ENCODE measurements around the gene ZMYND8.
A peak's percentile ranks its signal among the peaks of the same experiment; 100 is the strongest.

GRCh38 chr20:47173596-47174216 lies 182.8 kb downstream of the ZMYND8 start:
- TF ChIP-seq, protein P1, sequence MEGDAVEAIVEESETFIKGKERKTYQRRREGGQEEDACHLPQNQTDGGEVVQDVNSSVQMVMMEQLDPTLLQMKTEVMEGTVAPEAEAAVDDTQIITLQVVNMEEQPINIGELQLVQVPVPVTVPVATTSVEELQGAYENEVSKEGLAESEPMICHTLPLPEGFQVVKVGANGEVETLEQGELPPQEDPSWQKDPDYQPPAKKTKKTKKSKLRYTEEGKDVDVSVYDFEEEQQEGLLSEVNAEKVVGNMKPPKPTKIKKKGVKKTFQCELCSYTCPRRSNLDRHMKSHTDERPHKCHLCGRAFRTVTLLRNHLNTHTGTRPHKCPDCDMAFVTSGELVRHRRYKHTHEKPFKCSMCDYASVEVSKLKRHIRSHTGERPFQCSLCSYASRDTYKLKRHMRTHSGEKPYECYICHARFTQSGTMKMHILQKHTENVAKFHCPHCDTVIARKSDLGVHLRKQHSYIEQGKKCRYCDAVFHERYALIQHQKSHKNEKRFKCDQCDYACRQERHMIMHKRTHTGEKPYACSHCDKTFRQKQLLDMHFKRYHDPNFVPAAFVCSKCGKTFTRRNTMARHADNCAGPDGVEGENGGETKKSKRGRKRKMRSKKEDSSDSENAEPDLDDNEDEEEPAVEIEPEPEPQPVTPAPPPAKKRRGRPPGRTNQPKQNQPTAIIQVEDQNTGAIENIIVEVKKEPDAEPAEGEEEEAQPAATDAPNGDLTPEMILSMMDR (IDR thresholded peaks at IDR 0.05; ENCODE audit: borderline replicate concordance, extremely low read depth, low read length, poor library complexity, severe bottlenecking) = peak; percentile 26
- no peak for TF ChIP-seq EZH2 (IDR thresholded peaks at IDR 0.05; ENCODE audit: borderline replicate concordance, low read depth, low read length, severe bottlenecking)

Measured in DND-41 (cell line).